ENCODE measurements around the gene BTN3A1.
"Not testable (repeated sequence)": the region's sequence is repeated elsewhere in the genome, so short reads cannot be mapped to it uniquely, and the experiment has no call there.

The BTN3A1 gene

GRCh38 chr6:26415036-26415614, 13.1 kb downstream of the BTN3A1 start:
- no peak overlapping the region for H3K27ac Mint-ChIP-seq
- no peaks in the 10 kb centered on the region for H3K27me3 Mint-ChIP-seq
- H3K4me3 Mint-ChIP-seq, result no peak overlapping the region
- H3K9me3 Mint-ChIP-seq, result peaks cover 11% of the 10 kb centered on the region
- peaks cover 49% of the 10 kb centered on the region for H3K36me3 Mint-ChIP-seq (ENCODE audit: low read depth)
- H3K4me1 Mint-ChIP-seq (ENCODE audit: low read depth), result peaks cover 5% of the 10 kb centered on the region

GRCh38 chr6:26415791-26416190, 13.7 kb downstream of the BTN3A1 start:
- H3K36me3 Mint-ChIP-seq (ENCODE audit: low read depth), result peaks cover 45% of the 10 kb centered on the region
- H3K27ac Mint-ChIP-seq, result no peak overlapping the region
- no peaks in the 10 kb centered on the region for H3K27me3 Mint-ChIP-seq

DNA sequence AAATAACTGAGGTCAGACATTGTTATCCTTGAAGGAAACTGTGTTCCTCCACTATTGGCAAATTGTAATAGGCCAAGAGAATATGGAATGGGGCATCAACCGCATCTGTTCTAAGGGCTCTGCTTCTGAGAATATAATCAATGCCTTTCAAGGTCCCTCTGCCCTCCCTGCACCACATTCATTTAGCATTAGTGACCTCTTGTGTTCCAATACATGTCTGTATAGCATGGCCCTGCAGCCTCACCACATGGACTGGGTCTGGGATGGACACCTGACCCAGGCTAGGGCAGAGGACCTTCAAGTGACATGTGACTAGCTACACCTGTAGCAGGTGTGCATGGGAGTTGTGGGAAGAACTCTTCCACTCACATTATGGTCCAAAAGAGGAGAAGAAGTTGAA, 14.2 kb downstream of the BTN3A1 start:
- no peaks in the 10 kb centered on the region for H3K27me3 Mint-ChIP-seq
- H3K36me3 Mint-ChIP-seq (ENCODE audit: low read depth), result peaks cover 40% of the 10 kb centered on the region
- H3K4me1 Mint-ChIP-seq (ENCODE audit: low read depth), result peaks cover 5% of the 10 kb centered on the region
- H3K9me3 Mint-ChIP-seq, result peaks cover 11% of the 10 kb centered on the region
- no peak overlapping the region for H3K27ac Mint-ChIP-seq
- no peak overlapping the region for H3K4me3 Mint-ChIP-seq

More at GRCh38 chr6:26415791-26416190, 13.7 kb downstream of the BTN3A1 start:
- Mint-ChIP-seq H3K9me3 (peaks cover 11% of the 10 kb centered on the region), H3K4me3 (no peak overlapping the region), H3K4me1 (ENCODE audit: low read depth) (peaks cover 5% of the 10 kb centered on the region)

DNA sequence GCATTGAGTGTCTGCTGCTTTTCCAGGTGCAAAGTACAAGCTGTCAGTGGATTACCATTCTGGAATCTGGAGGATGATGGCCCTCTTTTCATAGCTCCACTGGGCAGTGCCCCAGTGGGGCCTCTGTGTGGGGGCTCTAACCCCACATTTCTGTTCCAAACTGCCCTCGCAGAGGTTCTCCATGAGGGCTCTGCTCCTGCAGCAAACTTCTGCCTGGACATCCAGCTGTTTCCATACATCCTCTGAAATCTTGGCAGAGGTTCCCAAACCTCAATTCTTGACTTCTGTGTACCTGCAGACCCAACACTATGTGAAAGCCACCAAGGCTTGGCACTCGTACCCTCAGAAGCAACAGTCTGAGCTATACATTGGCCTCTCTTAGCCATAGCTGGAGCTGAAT, 16.0 kb downstream of the BTN3A1 start:
- Mint-ChIP-seq H3K4me1 (ENCODE audit: low read depth) (peaks cover 12% of the 10 kb centered on the region), H3K36me3 (ENCODE audit: low read depth) (peaks cover 25% of the 10 kb centered on the region), H3K9me3 (peaks cover 11% of the 10 kb centered on the region)
- H3K27ac Mint-ChIP-seq, H3K27me3 Mint-ChIP-seq, H3K4me3 Mint-ChIP-seq: not testable (repeated sequence)

DNA sequence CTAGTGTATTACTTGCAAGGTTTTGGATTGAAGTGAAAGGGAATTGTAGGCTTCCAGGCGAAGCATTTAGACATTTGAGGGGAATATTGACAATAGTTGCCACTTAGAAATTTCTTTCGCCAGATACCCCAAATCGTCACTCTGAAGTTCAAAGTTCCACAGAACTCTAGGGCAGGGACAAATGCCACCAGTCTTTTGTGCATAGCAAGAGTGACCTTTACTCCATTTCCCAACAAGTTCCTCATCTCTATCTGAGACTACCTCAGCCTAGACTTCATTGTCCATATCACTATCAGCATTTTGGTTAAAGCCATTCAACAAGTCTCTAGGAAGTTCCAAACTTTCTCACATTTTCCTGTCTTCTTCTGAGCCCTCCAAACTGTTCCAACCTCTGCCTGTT, 16.7 kb downstream of the BTN3A1 start:
- Mint-ChIP-seq H3K9me3 (peaks cover 11% of the 10 kb centered on the region), H3K36me3 (ENCODE audit: low read depth) (peaks cover 23% of the 10 kb centered on the region), H3K4me1 (ENCODE audit: low read depth) (peaks cover 12% of the 10 kb centered on the region)
- not testable (repeated sequence) for H3K27me3 Mint-ChIP-seq, H3K27ac Mint-ChIP-seq, H3K4me3 Mint-ChIP-seq

DNA sequence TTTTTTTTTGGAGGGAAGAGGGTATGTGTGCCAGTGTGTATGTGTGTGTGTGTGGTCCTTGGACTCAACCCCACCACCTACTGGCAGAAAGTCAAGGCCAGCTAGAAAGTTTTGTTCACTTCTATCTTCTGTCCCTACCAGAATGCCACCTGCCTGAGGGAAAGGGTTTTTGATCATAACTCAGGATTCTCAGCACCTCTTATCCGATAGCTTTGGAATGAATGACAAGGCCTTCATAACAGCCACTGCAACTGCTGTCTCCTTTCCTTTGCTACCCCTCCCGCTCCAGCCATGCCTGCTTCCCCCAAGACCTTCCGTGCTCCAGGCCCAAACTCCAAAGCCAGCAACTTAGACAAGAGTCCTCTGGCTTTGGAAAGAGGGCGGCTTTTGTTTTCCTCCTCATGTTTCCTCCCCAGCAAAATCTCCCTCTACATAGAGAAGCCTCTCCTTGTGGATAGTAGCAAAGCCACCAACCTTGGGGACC, 18.7 kb downstream of the BTN3A1 start:
- Mint-ChIP-seq H3K27ac (no peak overlapping the region), H3K27me3 (no peaks in the 10 kb centered on the region), H3K9me3 (peaks cover 11% of the 10 kb centered on the region), H3K4me3 (no peak overlapping the region), H3K4me1 (ENCODE audit: low read depth) (peaks cover 7% of the 10 kb centered on the region), H3K36me3 (ENCODE audit: low read depth) (peaks cover 21% of the 10 kb centered on the region)

- Mint-ChIP-seq H3K4me1 (ENCODE audit: low read depth) (peaks cover 7% of the 10 kb centered on the region), H3K4me3 (no peak overlapping the region), H3K36me3 (ENCODE audit: low read depth) (peaks cover 19% of the 10 kb centered on the region), H3K27me3 (no peaks in the 10 kb centered on the region), H3K27ac (no peak overlapping the region), H3K9me3 (peaks cover 8% of the 10 kb centered on the region)
These were observed 19.4 kb downstream of the BTN3A1 start for GRCh38 chr6:26421259-26422144.

DNA sequence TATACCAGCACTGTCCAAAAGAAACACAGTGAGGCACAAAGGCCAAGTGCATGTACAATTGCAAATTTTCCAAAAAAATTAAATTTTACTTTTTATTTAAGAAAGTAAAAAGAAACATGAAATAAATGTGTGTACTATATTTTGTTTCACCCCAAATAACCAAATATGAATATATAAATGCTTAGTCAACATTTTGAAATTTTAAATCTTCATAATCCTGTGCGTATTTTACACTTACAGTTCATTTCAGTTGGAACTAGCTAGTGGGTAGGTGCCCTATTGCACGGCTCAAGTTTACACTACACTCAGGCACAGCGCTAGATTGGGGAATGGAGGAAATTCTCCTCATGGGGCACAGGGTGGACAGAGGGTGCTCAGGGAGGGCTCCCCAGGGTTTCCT, 20.3 kb downstream of the BTN3A1 start:
- H3K4me1 Mint-ChIP-seq (ENCODE audit: low read depth), result peaks cover 7% of the 10 kb centered on the region
- no peak overlapping the region for H3K4me3 Mint-ChIP-seq
- H3K27me3 Mint-ChIP-seq, result no peaks in the 10 kb centered on the region
- H3K27ac Mint-ChIP-seq, result no peak overlapping the region
- peaks cover 21% of the 10 kb centered on the region for H3K36me3 Mint-ChIP-seq (ENCODE audit: low read depth)
- peaks cover 4% of the 10 kb centered on the region for H3K9me3 Mint-ChIP-seq

DNA sequence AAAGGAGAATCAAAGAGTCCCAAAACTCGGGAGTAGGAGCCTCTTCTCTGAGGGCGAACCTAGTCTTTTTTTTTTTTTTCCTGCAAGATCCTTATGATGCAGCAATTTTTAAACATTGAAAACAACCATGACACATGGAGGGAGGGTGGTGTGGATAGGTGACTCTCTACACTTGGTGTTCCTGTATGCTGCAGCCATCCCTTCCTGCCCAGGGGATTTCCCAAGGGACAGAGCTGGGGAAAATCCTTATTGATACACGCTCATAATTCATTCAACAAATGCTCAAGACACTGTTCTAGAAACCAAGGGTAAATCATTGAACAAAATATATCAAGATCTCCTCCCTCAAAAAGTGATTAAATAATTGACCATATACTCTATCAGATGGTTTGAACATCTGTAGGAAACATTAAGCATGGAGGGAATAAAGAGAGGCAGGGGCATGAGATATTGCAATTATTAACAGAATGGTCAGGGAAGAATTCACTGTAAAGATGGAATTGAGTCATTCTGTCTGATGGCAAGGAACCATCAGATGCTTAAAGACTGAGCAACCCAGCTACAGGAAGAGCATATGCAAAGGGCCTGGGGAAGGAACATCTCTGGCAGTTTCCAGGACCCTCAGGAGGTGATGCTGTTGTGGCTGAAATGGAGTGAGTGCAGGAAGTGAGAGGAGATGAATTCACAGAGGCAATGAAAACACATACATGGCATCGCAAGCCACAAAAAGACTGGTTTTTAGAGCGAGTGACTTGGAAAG, 24.8 kb downstream of the BTN3A1 start:
- Mint-ChIP-seq H3K27me3 (no peaks in the 10 kb centered on the region), H3K4me1 (ENCODE audit: low read depth) (peaks cover 6% of the 10 kb centered on the region), H3K4me3 (no peak overlapping the region), H3K27ac (no peak overlapping the region), H3K9me3 (no peaks in the 10 kb centered on the region), H3K36me3 (ENCODE audit: low read depth) (peaks cover 37% of the 10 kb centered on the region)

GRCh38 chr6:26427451-26427809, 25.4 kb downstream of the BTN3A1 start:
- Mint-ChIP-seq H3K4me1 (ENCODE audit: low read depth) (peaks cover under 1% of the 10 kb centered on the region), H3K9me3 (no peaks in the 10 kb centered on the region), H3K27ac (no peak overlapping the region), H3K36me3 (ENCODE audit: low read depth) (peaks cover 42% of the 10 kb centered on the region), H3K4me3 (no peak overlapping the region), H3K27me3 (no peaks in the 10 kb centered on the region)

DNA sequence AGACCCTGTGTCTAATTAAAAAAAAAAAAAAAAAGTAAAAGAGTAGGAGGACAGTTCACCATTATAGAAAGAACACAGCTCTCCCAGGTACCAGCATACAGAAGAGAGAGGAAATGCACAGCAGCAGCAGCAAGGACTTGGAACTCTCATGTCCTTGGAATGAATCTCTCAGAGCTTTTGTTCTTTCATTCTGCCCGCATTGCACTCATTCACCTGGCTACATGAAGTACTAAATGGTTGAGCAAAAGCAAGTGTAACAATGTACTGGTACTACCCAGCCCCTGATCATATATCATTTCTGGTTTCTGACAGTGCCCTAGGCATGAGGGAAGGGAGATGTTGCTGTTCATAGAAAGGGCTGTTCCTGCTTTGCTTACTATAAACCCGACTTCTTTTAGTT, 26.1 kb downstream of the BTN3A1 start:
- Mint-ChIP-seq H3K4me1 (ENCODE audit: low read depth) (no peaks in the 10 kb centered on the region), H3K27ac (no peak overlapping the region), H3K36me3 (ENCODE audit: low read depth) (peaks cover 42% of the 10 kb centered on the region), H3K27me3 (no peaks in the 10 kb centered on the region), H3K4me3 (no peak overlapping the region), H3K9me3 (no peaks in the 10 kb centered on the region)

GRCh38 chr6:26430787-26431186, 28.7 kb downstream of the BTN3A1 start:
- Mint-ChIP-seq H3K27ac (no peak overlapping the region), H3K27me3 (no peaks in the 10 kb centered on the region), H3K4me1 (ENCODE audit: low read depth) (no peaks in the 10 kb centered on the region), H3K4me3 (no peak overlapping the region), H3K36me3 (ENCODE audit: low read depth) (peaks cover 45% of the 10 kb centered on the region), H3K9me3 (peaks cover 12% of the 10 kb centered on the region)

DNA sequence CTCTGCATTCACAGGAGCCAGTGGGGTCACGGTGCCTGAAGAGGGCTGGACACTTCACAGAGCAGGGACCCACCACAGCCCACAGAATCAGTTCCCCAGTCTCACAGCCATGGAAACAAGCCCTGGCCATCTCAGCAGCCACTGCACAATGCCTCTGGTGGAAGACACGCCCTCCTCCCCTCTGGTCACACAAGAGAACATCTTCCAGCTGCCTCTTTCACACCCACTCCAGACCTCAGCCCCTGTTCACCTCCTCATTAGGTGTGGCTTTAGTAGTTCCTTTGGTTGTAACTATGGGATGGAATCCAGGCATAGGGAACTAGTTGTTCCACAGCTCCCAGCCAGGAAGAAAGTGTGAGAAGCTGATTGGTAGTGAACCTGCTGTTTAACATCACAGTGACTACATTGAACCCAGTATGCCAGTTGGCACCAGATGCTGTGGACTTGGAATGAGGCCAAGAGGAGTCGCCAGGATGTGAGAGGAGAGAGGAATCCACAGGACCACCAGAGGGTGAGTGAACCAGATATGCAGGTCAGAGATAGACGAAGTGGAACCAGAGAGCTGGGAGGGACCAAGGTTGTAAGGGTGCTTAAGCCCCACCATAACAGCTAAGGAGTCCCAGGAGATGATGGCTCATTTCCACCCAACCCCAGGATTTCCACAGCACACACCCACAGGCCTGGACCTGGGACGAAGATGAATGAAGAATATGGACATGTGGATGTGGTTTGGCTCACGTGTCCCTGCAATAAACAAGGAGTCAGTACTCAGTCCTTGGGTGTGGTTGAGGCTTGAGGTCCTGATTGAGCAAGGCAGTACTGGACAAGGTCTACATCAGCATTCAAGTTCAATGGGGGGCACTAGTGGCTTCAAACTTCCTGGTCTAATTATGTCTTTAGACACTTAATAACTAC, 29.4 kb downstream of the BTN3A1 start:
- no peak overlapping the region for H3K4me3 Mint-ChIP-seq
- no peak overlapping the region for H3K27ac Mint-ChIP-seq
- peaks cover 40% of the 10 kb centered on the region for H3K36me3 Mint-ChIP-seq (ENCODE audit: low read depth)
- peaks cover 12% of the 10 kb centered on the region for H3K9me3 Mint-ChIP-seq
- H3K4me1 Mint-ChIP-seq (ENCODE audit: low read depth), result no peaks in the 10 kb centered on the region
- no peaks in the 10 kb centered on the region for H3K27me3 Mint-ChIP-seq

DNA sequence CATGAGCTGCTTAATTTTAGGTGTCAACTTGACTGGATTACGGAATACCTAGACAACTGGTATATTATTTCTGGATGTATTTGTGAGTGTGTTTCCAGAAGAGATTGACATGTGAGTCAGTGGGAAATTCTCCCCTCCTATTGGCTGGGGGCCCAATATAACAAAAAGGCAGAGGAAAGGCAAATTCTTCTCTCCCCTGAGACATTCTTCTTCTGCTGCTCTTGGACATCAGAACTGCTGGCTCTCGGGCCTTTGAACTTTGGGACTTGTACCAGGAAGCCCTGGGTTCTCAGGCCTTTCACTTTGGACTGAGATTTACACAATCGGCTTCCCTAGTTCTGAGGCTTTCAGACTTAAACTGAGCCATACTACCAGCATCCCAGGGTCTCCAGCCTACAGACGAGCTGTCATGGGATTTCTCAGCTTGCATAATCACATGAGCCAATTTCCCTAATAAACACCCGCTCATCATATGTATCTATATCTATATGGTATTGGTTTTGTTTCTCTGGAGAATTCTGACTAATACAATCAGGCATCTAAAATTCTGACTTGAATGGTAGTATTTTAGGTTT, 30.6 kb downstream of the BTN3A1 start:
- Mint-ChIP-seq H3K36me3 (ENCODE audit: low read depth) (peaks cover 31% of the 10 kb centered on the region), H3K4me3 (no peak overlapping the region), H3K9me3 (peaks cover 12% of the 10 kb centered on the region), H3K4me1 (ENCODE audit: low read depth) (no peaks in the 10 kb centered on the region), H3K27ac (no peak overlapping the region), H3K27me3 (no peaks in the 10 kb centered on the region)

Measured in stimulated activated naive CD8-positive, alpha-beta T cell treated with anti-CD3 and anti-CD28 coated beads, Interleukin-15, Interleukin-2, amounts not matched to agents 100 ng/mL and 50 ng/mL, for 24 hours (primary cell).